PC-3 (cell line): Measurements from ENCODE around the gene SMIM5. TPM values are rescaled to one million over a fixed set of nuclear protein-coding genes. Genes with fewer than 3 reads are reported as not detected.

Experiments
- ATAC-seq: fragments of 200-7000 bp; cut with Tn5 transposase; 2 replicates; pipeline ENCODE4 v1.9.1; 2020; ENCODE audit warnings: mild to moderate bottlenecking, moderate library complexity
- BruUV-seq: library from RNA; stranded (reverse); fragments of 400-500 nt; replicated peaks from 2 replicates; lab custom pipeline; 2021; lab: Mats Ljungman, UMichigan
- CTCF ChIA-PET: fragments of 300-600 bp; sonication (Branson Sonifier 250); formaldehyde crosslinking; loops from one replicate; lab custom pipeline; 2022; ENCODE audit warnings: antibody characterized with exemption; lab: Charles Lee
- POLR2A ChIA-PET: fragments of 300-600 bp; sonication (Branson Sonifier 250); formaldehyde crosslinking; loops from one replicate; lab custom pipeline; 2022; ENCODE audit warnings: antibody characterized with exemption; ENCODE audit not compliant: unreplicated experiment; lab: Charles Lee
- DNase-seq: peaks from one replicate; pipeline ENCODE4 v3.0.0-alpha.2; 2015
- H2AFZ ChIP-seq: fragments of 300-600 bp; sonication (generic); 2 replicates; pipeline ENCODE4 v1.6.0; 2016; ENCODE audit warnings: antibody characterized with exemption, low read length
- H3F3A ChIP-seq: fragments of 300-600 bp; sonication (generic); one replicate; pipeline ENCODE4 v1.6.0; 2017; ENCODE audit warnings: antibody characterized with exemption, low read length, control low read depth, mild to moderate bottlenecking; ENCODE audit not compliant: unreplicated experiment
- H3K27ac ChIP-seq: fragments of 300-600 bp; sonication (generic); 2 replicates; pipeline ENCODE4 v1.5.1; 2016; ENCODE audit warnings: mild to moderate bottlenecking, low read length
- H3K27me3 ChIP-seq: fragments of 300-600 bp; sonication (generic); 2 replicates; pipeline ENCODE4 v1.6.1; 2016; ENCODE audit warnings: low read length, mixed read lengths
- H3K36me3 ChIP-seq: fragments of 300-600 bp; sonication (generic); 2 replicates; pipeline ENCODE4 v1.6.1; 2016; ENCODE audit warnings: low read depth, mixed run types, low read length, mixed read lengths
- H3K4me1 ChIP-seq: fragments of 300-600 bp; sonication (generic); 2 replicates; pipeline ENCODE4 v1.5.1; 2016; ENCODE audit warnings: low read length; ENCODE audit not compliant: insufficient read depth
- H3K4me2 ChIP-seq: fragments of 300-600 bp; sonication (generic); 2 replicates; pipeline ENCODE4 v1.6.0; 2016; ENCODE audit warnings: low read length
- H3K4me3 ChIP-seq: fragments of 300-600 bp; sonication (generic); 2 replicates; pipeline ENCODE4 v1.5.1; 2016; ENCODE audit warnings: mild to moderate bottlenecking, low read length, mixed read lengths
- H3K79me2 ChIP-seq: fragments of 300-600 bp; sonication (generic); 2 replicates; pipeline ENCODE4 v1.6.1; 2017; ENCODE audit warnings: low read length, mixed read lengths
- H3K9ac ChIP-seq: fragments of 300-600 bp; sonication (generic); 2 replicates; pipeline ENCODE4 v1.6.0; 2016; ENCODE audit warnings: mild to moderate bottlenecking, low read length
- H3K9me2 ChIP-seq: fragments of 300-600 bp; sonication (generic); replicated peaks from 2 replicates; pipeline ENCODE4 v1.6.1; 2016; ENCODE audit warnings: mixed run types, low read length, mixed read lengths
- H3K9me3 ChIP-seq: fragments of 300-600 bp; sonication (generic); 2 replicates; pipeline ENCODE4 v1.6.1; 2016; ENCODE audit warnings: low read length, mixed read lengths
- H4K20me1 ChIP-seq: fragments of 300-600 bp; sonication (generic); 2 replicates; pipeline ENCODE4 v1.6.1; 2016; ENCODE audit warnings: low read length, mixed read lengths
- CTCF ChIP-seq: fragments of 300-600 bp; sonication (generic); conservative IDR thresholded peaks from 2 replicates; pipeline ENCODE4 v1.5.1; 2017; ENCODE audit warnings: antibody characterized with exemption, low read depth, mild to moderate bottlenecking, low read length
- EZH2 ChIP-seq: fragments of 300-600 bp; sonication (generic); IDR thresholded peaks from one replicate; pipeline ENCODE4 v1.6.1; 2017; ENCODE audit warnings: antibody characterized with exemption, mild to moderate bottlenecking, low read length; ENCODE audit not compliant: unreplicated experiment
- EZH2phosphoT487 ChIP-seq: fragments of 300-600 bp; sonication (generic); IDR thresholded peaks from 2 replicates; pipeline ENCODE4 v1.6.1; 2018; ENCODE audit warnings: mild to moderate bottlenecking, antibody characterized with exemption, low read length, borderline replicate concordance
- intact Hi-C: fragments of 100-400 bp; cut with micrococcal nuclease; formaldehyde crosslinking; loops from 2 replicates; pipeline ENCODE4 v1.9.0; 2023
- total RNA-seq: library from RNA; depleted of rRNA; stranded (reverse); fragments of >200 nt; gene quantifications from 2 replicates; pipeline ENCODE4 v1.2.3, GENCODE V29; 2014

SMIM5 gene
- total RNA-seq, 1 experiment from 2014 or later = 2.3 TPM

- Histone ChIP-seq H3K4me1 (peaks cover 68% of the 10 kb centered on the region), H3K4me3 (no peak overlapping the region), H2AFZ (no peak overlapping the region), H3K36me3 (peaks cover 27% of the 10 kb centered on the region; the same call in 1 of the 2 replicates), H3K9me3 (no peaks in the 10 kb centered on the region), H3K27ac (peak overlapping the region; percentile 0; the same call in 1 of the 2 replicates), H4K20me1 (no peaks in the 10 kb centered on the region), H3K27me3 (no peaks in the 10 kb centered on the region), H3K4me2 (0 out of 2 replicates have a peak overlapping the region, but pooled peaks have one; percentile 7), H3F3A (peaks cover 14% of the 10 kb centered on the region), H3K9ac (no peak overlapping the region), H3K79me2 (peaks cover 74% of the 10 kb centered on the region), H3K9me2 (no peaks in the 10 kb centered on the region)
- DNase-seq (peak; percentile 60), ATAC-seq (no peak)
- no peak for TF ChIP-seq EZH2phosphoT487
- no peak for TF ChIP-seq CTCF
- TF ChIP-seq EZH2 = no peak
- intact Hi-C loops = no loop called here
- POLR2A ChIA-PET = interaction anchor here (0.5 to 0.6 kb wide), 3 partner anchors 26 to 77 kb away, joined by 3 to 7 read pairs (median 3); partner anchors contain the start of gene ITGB4
- BruUV-seq = no TSS peak
- CTCF ChIA-PET = interaction anchor here (0.8 to 2.8 kb wide), 2 partner anchors 26 to 67 kb away, joined by 3 to 42 read pairs; no protein-coding TSS in a partner anchor
These were observed 48.1 kb downstream of the SMIM5 start for GRCh38 chr17:75681289-75681688.

- TF ChIP-seq CTCF = no peak
- TF ChIP-seq EZH2phosphoT487 = no peak
- TF ChIP-seq EZH2 = no peak
- Histone ChIP-seq H3K4me2 (peak overlapping the region; percentile 77), H4K20me1 (no peaks in the 10 kb centered on the region), H2AFZ (no peak overlapping the region), H3K27ac (peak overlapping the region; percentile 88), H3K79me2 (peaks cover 80% of the 10 kb centered on the region), H3K4me3 (peak overlapping the region; percentile 36), H3K36me3 (peaks cover 16% of the 10 kb centered on the region; the same call in 1 of the 2 replicates), H3K9me3 (no peaks in the 10 kb centered on the region), H3K4me1 (peaks cover 80% of the 10 kb centered on the region), H3K27me3 (no peaks in the 10 kb centered on the region), H3K9me2 (no peaks in the 10 kb centered on the region), H3F3A (peaks cover 9% of the 10 kb centered on the region), H3K9ac (peak overlapping the region; percentile 44)
- DNase-seq (peak; percentile 97), ATAC-seq (peak; percentile 78)
- no TSS peak for BruUV-seq
- ChIA-PET CTCF (interaction anchor here (0.7 to 1.8 kb wide), 6 partner anchors 10 to 66 kb away, joined by 3 to 7 read pairs (median 4); partner anchors contain the start of gene SMIM5), POLR2A (interaction anchor here (0.7 to 1.2 kb wide), 2 partner anchors 23 to 134 kb away, joined by 3 read pairs; no protein-coding TSS in a partner anchor)
- intact Hi-C loops = no loop called here
These were observed 50.3 kb downstream of the SMIM5 start for GRCh38 chr17:75683583-75683982.

- peak overlapping the region; percentile 77 for H3K4me2 ChIP-seq
- peak; percentile 49 for DNase-seq
These were observed 51.0 kb downstream of the SMIM5 start for GRCh38 chr17:75684249-75684648.

More at GRCh38 chr17:75684249-75684648, 51.0 kb downstream of the SMIM5 start:
- POLR2A ChIA-PET = interaction anchor here (0.6 to 1.2 kb wide), 3 partner anchors 23 to 579 kb away, joined by 3 read pairs; no protein-coding TSS in a partner anchor
- Histone ChIP-seq H3K27me3 (no peaks in the 10 kb centered on the region), H3K9ac (peak overlapping the region; percentile 7; the same call in 1 of the 2 replicates), H3K79me2 (peaks cover 83% of the 10 kb centered on the region), H3K36me3 (peaks cover 14% of the 10 kb centered on the region; the same call in 1 of the 2 replicates), H3K4me1 (peaks cover 80% of the 10 kb centered on the region), H4K20me1 (no peaks in the 10 kb centered on the region), H3K9me3 (no peaks in the 10 kb centered on the region), H3F3A (peaks cover 9% of the 10 kb centered on the region), H3K4me3 (peak overlapping the region; percentile 36), H3K9me2 (no peaks in the 10 kb centered on the region), H2AFZ (no peak overlapping the region), H3K27ac (peak overlapping the region; percentile 88)
- BruUV-seq = TSS peak; percentile 64
- ATAC-seq = peak; percentile 4
- no peak for TF ChIP-seq EZH2
- no peak for TF ChIP-seq EZH2phosphoT487
- TF ChIP-seq CTCF = no peak
- intact Hi-C loops = no loop called here
- CTCF ChIA-PET = interaction anchor here (0.7 to 1.8 kb wide), 6 partner anchors 9 to 66 kb away, joined by 3 to 7 read pairs (median 4); partner anchors contain the start of gene SMIM5
